Body of pancreas (tissue), 4 donors: Measurements from ENCODE around the gene PRKG1.

ENCODE experiments used
- CTCF ChIP-seq, 7 experiments: fragments of 450-650 bp in 4 of 7; fragments of 200-600 bp in 3 of 7; sonication (generic) in 3 of 7; IDR thresholded peaks; one replicate each; pipeline ENCODE4 v1.5.1; 2016 to 2019; ENCODE audit warnings: antibody characterized with exemption in 7 of 7
- POLR2A ChIP-seq, 3 donors: fragments of 450-650 bp; IDR thresholded peaks; one replicate each; pipeline ENCODE4 v1.6.1; 2016; ENCODE audit warnings: antibody characterized with exemption in 3 of 3, mild to moderate bottlenecking in 2 of 3

- TF ChIP-seq CTCF (IDR thresholded peaks at IDR 0.05) (no peak), POLR2A (IDR thresholded peaks at IDR 0.05) (no peak)
Measured at GRCh38 chr10:51112013-51112412, 37.7 kb downstream of the PRKG1 start.
